HG03103 (cell line): Measurements from ENCODE around the gene FAM162A.
"Not testable (repeated sequence)": the region's sequence is repeated elsewhere in the genome, so short reads cannot be mapped to it uniquely, and the experiment has no call there.

Experiments used
- ATAC-seq: cut with Tn5 transposase; IDR thresholded peaks from one replicate; pipeline ENCODE4 v1.9.1; 2021; ENCODE audit warnings: low read depth; ENCODE audit not compliant: unreplicated experiment

Gene FAM162A, protein sequence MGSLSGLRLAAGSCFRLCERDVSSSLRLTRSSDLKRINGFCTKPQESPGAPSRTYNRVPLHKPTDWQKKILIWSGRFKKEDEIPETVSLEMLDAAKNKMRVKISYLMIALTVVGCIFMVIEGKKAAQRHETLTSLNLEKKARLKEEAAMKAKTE

DNA sequence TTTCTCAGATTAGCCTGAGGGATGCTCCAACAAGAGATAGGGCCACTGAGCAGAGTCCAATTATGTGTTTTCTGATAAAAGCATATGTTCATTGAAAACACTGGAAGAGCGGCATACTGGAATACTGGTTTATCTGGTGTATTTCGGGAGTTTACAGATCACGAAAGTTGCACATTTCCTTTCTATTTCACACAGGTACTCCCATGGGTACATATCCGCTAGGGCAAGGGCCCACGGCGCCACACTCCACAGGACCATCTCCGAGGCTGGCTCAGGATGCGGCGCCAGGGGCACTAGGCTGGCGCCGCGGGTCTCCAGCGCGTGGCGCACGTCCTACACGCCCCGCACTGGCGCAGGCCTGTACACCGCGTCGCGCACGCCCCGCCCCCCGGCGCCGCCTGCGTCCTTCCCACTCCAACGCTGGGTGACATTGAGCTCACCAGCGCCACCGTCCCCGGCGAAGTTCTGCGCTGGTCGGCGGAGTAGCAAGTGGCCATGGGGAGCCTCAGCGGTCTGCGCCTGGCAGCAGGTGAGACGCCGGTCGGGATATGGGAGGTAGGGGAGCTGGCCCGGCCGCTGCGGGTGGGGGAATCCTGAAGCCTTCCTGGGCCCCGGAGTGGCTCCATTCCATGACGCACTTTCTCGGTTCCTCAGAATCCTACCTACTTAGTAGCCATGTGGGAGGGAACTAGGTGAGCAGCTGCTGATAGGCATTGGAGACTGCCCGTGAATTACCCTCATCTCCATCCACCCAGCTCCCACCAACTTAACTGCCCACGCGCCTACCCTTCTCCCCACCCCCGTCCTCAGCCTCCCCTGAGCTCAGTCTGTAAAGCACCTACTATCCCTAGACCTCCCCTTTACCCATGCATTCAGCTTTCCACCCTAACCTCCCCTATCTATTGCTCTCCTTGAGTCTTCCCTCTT is at the start of gene FAM162A:
FAM162A (plus strand) TSS at position 412 of the 927 bp plus-strand sequence; CDS start at position 496, 84 bp downstream.
- peak; percentile 92 for ATAC-seq

DNA sequence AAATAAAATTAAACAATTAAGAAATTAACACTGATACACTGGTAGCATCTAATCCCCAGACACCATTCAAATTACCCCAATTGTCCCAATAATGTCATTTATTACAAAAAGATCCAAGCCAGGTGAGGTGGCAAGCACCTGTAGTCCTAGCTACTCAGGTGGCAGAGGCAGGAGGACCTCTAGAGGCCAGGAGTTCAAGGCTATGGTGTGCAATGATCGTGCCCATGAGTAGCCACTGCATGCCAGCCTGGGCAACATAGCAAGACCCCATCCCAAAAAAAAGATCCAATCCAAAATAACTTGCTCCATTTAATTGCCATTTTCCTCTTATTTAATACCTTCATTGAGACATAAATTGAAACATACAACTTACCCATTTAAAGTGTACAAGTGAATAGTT is 41.2 kb upstream of the FAM162A start:
- no peak for ATAC-seq

DNA sequence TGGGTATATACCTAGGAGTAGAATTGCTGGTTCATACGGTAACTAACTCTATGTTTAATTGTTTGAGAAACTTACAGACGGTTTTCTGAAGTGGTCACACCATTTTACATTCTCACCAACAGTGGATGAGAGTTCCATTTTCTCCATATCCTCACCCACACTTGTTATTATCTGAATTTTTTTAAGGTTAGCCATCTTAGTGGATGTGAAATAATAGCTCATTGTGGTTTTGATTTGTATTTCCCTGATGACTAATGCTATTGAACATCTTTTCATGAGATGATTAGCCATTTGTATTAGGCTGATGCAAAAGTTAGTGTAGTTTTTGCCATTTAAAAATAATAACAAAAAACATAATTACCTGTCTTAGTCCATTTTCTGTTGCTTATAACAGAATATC is 40.3 kb upstream of the FAM162A start:
- ATAC-seq, result no peak

DNA sequence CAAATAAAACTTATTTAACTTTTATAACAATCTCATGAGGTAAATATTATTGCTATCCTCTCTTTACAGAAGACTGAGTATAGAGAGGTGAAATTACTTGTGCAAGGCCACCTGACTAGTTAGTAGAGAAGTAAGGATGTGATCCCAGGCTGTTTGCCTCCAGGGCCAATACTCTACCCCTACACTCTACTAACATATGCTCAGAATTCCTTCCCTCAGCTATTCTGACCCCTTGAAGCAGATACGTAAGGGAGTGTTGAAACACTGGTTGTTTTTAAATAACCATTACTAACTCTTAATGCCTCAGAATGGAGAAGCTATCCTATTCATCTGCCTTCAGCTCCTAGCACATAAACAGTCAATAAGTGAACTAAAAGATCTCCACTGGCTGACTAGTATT is 34.8 kb upstream of the FAM162A start:
- ATAC-seq, result no peak

DNA sequence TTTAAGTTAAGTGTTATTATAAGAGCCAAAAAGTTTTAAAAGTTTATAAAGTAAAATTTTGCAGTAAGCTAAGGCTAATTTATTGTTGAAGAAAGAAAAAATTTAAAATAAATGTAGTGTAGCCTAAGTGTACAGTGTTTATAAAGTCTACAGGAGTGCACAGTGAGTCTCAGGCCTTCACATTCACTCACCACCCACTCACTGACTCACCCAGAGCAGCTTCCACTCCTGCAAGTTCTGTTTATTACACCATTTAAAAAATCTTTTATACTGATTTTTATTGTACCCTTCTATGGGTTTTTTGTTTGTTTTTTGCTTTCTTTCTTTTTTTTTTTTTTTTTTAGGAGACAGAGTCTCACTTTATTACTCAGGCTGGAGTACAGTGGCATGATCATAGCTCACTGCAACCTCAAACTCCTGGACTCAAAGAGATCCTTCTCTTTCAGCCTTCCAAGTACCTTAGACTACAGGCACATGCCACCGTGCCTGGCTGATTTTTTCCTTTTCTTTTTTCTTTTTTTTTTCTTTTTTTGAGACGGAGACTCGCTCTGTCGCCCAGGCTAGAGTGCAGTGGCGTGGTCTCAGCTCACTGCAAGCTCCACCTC is 33.1 kb upstream of the FAM162A start:
- no peak for ATAC-seq

DNA sequence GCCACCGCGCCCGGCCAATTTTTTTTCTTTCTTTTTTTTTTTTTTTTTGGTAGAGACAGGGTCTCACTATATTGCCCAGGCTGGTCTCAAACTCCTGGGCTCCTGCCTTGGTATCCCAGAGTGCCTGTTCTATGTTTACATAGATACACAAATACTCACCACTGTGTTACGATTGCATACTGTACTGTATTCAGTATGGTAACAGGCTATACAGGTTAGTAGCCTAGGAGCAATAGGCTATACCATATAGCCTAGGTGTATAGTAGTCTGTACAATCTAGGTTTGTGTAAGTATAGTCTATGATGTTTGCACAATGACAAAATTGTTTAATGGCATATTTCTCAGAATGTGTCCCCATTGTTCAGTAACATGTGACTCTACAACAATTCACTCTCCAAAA is 32.4 kb upstream of the FAM162A start:
- ATAC-seq, result no peak

DNA sequence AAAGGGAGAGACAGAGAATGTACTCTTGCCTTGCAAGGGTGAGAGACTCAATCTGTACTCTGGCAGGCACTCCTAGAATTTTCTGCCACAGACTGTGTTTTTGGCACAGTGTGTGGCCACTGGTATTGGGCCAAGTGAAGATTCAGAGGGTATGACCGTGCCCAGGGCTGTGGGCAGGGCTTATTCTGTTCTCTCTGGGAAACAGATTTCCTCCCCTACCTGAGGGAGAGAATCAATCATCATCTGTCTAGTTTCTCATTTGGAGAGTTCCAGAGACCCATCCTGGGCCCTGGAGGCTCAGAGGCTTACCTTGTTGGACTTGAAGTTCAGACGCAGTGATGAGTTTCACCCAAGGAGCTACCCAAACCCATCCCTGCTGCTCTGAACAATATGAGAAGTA is 30.8 kb upstream of the FAM162A start:
- ATAC-seq, result no peak

DNA sequence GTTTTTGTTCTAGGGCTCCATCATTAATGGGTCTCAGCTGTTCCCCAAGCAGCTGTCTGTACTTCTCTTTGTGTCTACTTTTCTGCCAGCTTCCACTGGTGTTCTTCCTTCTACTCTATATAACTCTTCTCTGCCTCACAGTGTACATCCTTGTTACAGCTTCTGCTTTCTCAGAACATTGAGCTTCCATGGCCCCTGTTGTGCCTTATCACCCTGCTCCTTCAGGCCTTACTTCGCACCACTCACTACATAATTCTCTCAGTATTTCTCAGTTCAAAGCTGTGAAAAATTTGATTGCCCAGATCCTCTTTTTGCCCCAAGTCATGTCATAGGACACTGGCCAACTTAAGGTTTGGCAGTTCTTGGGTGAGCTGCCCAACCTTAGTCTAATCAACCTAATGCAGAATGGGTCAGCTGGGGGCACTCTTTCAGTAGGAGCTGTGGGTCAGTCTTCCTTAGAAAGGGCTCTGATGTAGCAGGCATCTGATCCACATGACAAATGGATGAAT is 30.0 kb upstream of the FAM162A start:
- ATAC-seq, result no peak

DNA sequence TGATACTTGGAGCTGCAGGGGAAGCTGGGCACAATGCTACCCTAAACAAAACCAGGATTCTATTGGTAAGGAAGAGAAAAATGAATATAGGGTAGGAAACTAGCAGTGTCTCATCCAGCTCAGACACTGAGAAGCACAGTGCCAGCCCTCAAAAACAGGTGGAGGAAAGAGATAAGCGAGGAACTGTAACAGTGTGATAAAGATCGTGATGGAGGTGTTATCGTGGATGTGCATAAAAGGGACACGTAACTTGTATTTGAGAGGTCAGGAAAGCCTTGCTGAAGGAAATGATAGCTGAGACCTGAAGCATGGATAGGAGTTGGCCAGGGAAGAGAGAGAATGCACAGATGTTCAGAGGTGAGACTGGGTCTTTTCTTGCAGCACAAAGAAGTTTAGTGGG is 28.4 kb upstream of the FAM162A start:
- no peak for ATAC-seq

DNA sequence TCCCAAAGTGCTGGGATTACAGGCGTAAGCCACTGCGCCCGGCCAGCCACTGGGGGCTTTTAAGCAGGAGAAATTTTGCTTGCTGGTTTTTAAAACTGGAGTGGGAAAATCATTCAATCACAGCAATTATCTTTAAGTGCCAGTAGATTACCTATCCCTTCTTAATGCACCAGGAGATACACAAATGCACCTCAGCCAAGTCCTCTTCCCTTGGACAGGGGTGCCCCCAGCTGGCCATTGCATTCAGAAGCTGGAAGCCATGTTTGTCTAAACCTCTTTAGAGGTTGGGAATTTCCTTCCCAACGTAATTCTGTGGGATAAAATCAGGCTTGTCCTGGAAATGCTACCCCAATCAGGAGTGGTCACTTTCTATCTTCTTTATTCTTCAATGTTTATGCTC is 27.6 kb upstream of the FAM162A start:
- ATAC-seq, result no peak

DNA sequence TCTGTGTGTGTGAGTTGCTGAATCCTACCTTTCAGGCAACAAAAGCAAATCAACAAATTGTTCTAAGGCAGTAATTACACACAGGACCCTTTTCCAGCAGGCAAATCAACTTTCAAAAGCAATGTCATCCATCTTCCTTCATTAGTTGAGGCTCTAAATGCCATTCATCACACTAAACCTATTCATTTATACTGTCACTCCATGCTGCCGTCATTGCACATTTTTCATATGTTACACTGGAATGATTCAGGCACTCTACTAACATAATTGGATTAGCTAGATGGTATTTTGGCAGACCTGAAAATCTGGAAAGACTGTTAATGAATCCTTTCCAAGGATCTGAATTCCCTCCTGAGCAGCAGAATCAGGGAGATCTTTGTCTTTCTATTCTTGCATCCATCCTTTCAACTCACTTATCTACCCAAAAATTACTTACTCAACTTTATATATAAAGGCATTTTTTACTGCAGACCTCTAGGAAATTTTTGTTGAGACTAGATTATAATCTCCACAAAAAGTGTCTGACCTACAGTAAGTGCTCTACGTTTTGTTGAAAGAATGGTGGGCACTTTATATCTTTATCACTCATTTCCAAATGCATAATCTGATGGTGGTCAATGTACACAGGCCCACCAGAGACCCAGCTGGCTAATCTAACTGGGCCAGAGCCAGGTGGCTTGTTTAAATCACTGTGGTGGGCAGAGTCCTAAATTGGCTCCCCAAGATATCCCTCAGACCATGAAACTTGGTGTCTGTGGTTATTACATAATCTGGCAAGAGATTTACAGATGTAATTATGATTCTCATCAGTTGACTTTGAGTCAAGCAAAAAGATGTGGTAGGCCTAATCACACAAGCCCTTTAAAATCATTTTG is 25.9 kb upstream of the FAM162A start:
- ATAC-seq, result no peak

DNA sequence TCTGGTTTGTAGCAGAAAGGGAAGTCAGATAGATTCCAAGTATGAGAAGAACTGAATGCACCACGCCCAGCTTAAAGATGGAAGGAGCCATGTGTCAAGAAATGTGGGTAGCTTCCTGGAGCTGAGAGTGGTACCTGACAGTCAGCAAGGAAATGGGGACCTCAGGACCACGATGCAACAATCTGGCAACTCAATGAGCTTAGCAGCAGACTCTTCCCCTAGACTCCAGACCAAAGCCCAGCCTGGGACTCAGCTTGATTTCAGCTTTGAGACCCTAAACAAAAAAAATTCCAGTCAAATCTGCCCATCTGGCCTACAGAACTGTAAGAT is 25.3 kb upstream of the FAM162A start:
- ATAC-seq, result no peak

DNA sequence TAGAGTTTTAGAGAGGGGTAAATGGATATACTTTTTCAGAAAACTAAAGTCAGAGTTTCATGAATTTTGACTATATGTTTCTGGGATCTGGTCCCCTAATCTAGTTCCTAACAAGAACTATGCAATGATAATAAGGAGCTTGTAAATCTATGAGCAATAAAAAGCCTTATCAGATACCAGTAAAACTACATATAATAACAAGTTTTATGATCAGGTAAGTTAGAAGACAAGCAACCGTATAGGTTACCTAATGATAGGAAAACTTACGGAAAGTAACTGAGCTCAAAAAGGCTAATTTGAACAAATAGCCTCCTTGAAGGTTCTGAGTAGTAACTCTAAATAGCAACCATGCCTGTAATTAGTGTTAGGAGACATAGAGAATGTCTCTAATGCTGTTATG is 22.0 kb upstream of the FAM162A start:
- no peak for ATAC-seq

DNA sequence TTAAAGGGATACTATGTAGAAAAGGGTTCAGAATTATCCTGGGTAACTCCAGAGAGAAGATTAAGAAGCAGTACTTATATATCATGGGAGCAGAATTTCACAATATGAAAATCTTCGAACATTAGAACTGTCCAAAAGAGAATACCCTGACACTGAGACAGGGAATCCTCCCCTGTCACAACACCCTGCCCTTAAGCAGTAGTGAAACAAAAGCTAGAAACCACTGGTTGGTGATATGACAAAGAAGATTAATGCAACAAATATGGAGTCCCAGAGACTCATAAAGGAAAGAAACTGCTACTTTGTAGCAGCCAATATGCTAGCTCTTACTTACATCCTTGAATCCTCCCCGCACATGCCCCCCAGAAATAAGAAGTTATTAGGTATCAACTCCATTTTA is 19.5 kb upstream of the FAM162A start:
- ATAC-seq, result no peak

DNA sequence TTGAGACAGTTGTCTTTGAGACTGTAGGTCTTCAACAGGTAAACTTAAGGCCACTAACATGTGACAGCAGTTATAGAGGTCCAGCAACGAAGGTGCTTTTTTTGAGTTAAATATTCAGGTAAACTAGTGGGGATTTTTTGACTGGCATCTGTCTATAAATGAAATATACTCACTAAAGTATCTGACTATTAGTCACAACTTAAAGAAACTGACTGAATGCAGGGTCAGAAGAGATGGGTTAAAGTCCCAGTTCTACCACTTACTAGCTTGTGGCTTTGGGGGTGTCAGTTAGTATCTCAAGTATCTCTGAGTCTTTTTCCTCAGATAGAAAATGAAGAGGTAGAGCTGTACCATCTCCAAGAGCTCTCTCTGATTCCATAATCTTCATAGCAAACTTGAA is 18.9 kb upstream of the FAM162A start:
- no peak for ATAC-seq

DNA sequence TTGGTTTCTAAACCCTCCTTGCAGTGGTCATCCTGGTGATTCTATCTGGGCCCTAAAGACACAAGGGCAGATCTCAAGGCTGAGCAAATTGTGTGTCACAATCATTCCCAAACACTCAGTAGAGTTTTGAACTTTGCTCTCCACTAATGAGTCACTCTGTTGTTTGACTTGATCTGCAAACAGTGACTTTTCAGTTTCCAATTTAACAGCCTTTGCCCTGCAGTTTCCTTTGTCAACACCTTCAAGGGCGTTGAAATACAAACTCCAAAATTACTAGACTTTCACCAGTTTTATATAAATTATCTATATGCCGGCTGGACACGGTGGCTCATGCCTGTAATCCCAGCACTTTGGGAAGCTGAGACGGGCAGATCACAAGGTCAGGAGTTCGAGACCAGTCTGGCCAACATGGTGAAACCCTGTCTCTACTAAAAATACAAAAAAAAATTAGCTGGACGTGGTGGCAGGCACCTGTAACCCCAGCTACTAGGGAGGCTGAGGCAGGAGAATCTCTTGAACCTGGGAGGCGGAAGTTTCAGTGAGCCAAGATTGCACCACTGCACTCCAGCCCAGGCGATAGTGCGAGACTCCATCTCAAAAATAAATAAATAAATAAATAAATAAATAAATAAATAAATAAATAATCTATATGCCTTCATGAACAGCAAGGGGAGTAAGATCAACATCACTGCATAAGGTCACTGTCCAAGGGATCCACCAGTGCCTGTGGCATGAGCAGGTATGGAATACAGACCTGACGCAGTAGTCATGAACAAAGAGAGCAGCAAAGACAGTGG is 18.2 kb upstream of the FAM162A start:
- ATAC-seq, result not testable (repeated sequence)

DNA sequence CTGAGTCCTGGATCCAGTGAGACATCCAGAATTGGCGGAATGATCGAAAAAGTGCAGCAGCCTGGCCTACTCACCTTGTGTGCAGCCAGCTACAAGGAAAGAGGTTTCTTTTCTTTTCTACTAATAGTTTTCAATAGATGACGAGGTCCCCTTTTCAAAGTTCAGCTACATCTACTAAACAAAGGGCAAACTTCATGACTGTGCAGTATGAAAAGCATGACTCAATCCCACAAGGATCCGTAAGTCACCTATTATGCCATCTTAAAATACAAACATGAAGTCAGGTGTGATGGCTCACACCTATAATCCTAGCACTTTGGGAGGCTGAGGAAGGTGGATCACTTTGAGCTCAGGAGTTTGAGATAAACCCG is 17.6 kb upstream of the FAM162A start:
- ATAC-seq, result no peak

DNA sequence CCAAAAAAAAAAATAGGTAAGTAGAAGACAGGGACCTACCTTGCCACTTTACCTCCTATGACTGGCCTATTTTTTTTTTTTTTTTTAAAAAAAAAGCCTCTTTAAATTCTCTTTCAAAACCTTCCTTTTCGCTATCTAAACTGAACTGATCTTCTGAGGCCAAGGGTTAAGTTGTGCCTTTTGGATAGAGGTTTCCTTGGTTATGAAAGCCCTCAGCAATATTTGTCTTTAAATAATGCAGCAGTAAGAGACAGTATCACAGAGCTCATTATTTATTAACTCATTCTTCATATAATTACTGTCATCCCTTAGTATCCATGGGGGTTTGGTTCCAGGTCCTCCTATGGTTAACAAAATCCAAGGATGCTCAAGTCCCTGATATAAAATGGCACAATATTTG is 9.9 kb upstream of the FAM162A start:
- no peak for ATAC-seq

DNA sequence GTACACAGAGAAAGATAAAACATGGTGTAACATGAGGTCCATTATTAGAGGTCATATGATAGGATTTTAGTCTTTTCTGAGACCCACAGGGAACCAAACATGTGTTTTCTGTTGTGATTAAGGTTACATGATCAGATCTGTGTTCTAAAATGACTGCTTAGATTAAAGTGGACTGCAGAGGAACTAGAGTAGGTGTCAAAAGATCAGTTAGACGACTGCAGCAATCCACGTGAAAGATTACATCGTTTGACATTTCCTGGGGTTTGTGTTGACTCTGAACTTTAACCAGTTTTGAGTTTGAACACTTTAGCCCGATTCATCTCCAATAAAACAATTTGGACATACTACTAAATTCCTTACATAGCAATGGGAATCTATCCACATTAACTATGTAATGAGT is 6.0 kb upstream of the FAM162A start:
- no peak for ATAC-seq
